ENCODE data around the gene LRMDA. TPM values are rescaled to one million over a fixed set of nuclear protein-coding genes. Genes with fewer than 3 reads are reported as not detected.
A peak's percentile ranks its signal among the peaks of the same experiment; 100 is the strongest.

Gene LRMDA
- total and polyA plus RNA-seq, 2 of the 8 experiments (the other 6 are each of a cell fraction or from before 2014, with no cell fraction given), result 0.86 to 2.8 TPM

- peaks cover 0 to 37% (median 15%) of the 10 kb centered on the region in 4 experiments; a peak in 6 of 7 replicates for H3K4me1 ChIP-seq (replicated peaks in 1 of 4; ENCODE audit: control insufficient read depth in 3 of 4, insufficient read depth in 4 of 4, low read length in 3 of 4)
- H2BK120ac ChIP-seq (replicated peaks; ENCODE audit: low read depth, low read length), result no peak overlapping the region
- peak overlapping the region; percentile 13; the same call in 1 of the 2 replicates for H2BK12ac ChIP-seq (ENCODE audit: low read depth, low read length)
- no peaks in the 10 kb centered on the region for H3K9me3 ChIP-seq (ENCODE audit: insufficient read depth in 2 of 2, low read depth in 1 of 2, low read length in 1 of 2)
- ChIA-PET CTCF (ENCODE audit: partially characterized antibody) (interaction anchor here (0.5 to 4.6 kb wide), 39 partner anchors 9 to 1203 kb away, joined by 3 to 25 read pairs (median 3); partner anchors contain the start of gene LRMDA), POLR2A (ENCODE audit: partially characterized antibody) (interaction anchor here (0.7 to 2.0 kb wide), 4 partner anchors 11 to 148 kb away, joined by 3 to 5 read pairs (median 4); no protein-coding TSS in a partner anchor)
- no peaks in the 10 kb centered on the region for H3K79me1 ChIP-seq (ENCODE audit: low read depth, low read length)
- H4K91ac ChIP-seq (replicated peaks; ENCODE audit: insufficient read length, low read length), result no peak overlapping the region
- peak overlapping the region; percentile 14 to 62 (median 52); a peak in 5 of 8 replicates for H3K4me3 ChIP-seq (ENCODE audit: extremely low read depth in 1 of 4, insufficient read depth in 2 of 4, low read depth in 3 of 4, low read length in 4 of 4)
- H3K14ac ChIP-seq (ENCODE audit: insufficient read length), result no peak overlapping the region
- peaks cover 5 to 13% of the 10 kb centered on the region in 2 experiments for H4K20me1 ChIP-seq (replicated peaks in 1 of 2; ENCODE audit: control insufficient read depth in 1 of 2, insufficient read depth in 2 of 2, low read length in 2 of 2)
- peak overlapping the region; percentile 67 to 96 for H3K4me2 ChIP-seq (ENCODE audit: insufficient read depth in 1 of 2, low read depth in 2 of 2, low read length in 2 of 2)
- 13% methylated on average over 21 of the region's 64 CpGs; no CpG with 5 or more reads in 1 of the 2 experiments for WGBS, 2 experiments (ENCODE audit: extremely low coverage in 1 of 2, insufficient coverage in 1 of 2, insufficient read length in 1 of 2, insufficient replicate concordance in 2 of 2, low coverage in 1 of 2, low lambda C conversion rate in 2 of 2, missing lambda C conversion rate in 1 of 2)
- peak overlapping the region; percentile 28; the same call in 1 of the 2 replicates for H4K8ac ChIP-seq (ENCODE audit: extremely low read depth, insufficient read depth, low read length)
- H3K18ac ChIP-seq (ENCODE audit: extremely low read depth, low read length), result no peak overlapping the region; the same call in 1 of the 2 replicates
- H3K23ac ChIP-seq (ENCODE audit: insufficient read length), result no peak overlapping the region
- no peak overlapping the region for H3K56ac ChIP-seq (replicated peaks; ENCODE audit: insufficient read length, low read depth, low read length)
- FAIRE-seq (no peak), DNase-seq (ENCODE audit: low read depth in 1 of 2, low spot score in 2 of 2) (peak in 1 of 2 experiments; percentile 90)
- no peak overlapping the region for H2BK5ac ChIP-seq (ENCODE audit: low read depth, low read length)
- H2AFZ ChIP-seq (ENCODE audit: low read length), result peak overlapping the region; percentile 48; the same call in 1 of the 2 replicates
- no peak overlapping the region for H3K4ac ChIP-seq (replicated peaks; ENCODE audit: insufficient read length, low read depth, low read length)
- H3K36me3 ChIP-seq (ENCODE audit: control insufficient read depth in 2 of 4, insufficient read depth in 4 of 4, low read length in 3 of 4), result peaks cover 0 to 5% (median 0%) of the 10 kb centered on the region in 4 experiments; a peak in 1 of 8 replicates
- H2BK15ac ChIP-seq (ENCODE audit: low read length), result peak overlapping the region; percentile 25; the same call in 1 of the 2 replicates
- H3K79me2 ChIP-seq (ENCODE audit: control insufficient read depth in 1 of 2, insufficient read depth in 2 of 2, low read length in 2 of 2), result no peaks in the 10 kb centered on the region
- no peak overlapping the region for H2AK5ac ChIP-seq (ENCODE audit: low read depth, low read length)
- no peak overlapping the region; a peak in 1 of 7 replicates for H3K9ac ChIP-seq (replicated peaks in 1 of 4; ENCODE audit: extremely low read depth in 1 of 4, low read depth in 3 of 4, low read length in 3 of 4)
- no peak overlapping the region for H3K27ac ChIP-seq (ENCODE audit: low read depth, low read length)
- H4K5ac ChIP-seq (ENCODE audit: insufficient read length, low read depth, low read length), result no peak overlapping the region
- peaks cover 63 to 93% (median 74%) of the 10 kb centered on the region in 4 experiments for H3K27me3 ChIP-seq (replicated peaks in 1 of 4; ENCODE audit: control insufficient read depth in 3 of 4, extremely low read depth in 1 of 4, insufficient read depth in 3 of 4, low read length in 3 of 4)
- no peak overlapping the region for H2BK20ac ChIP-seq (ENCODE audit: low read length)
- peaks cover 20% of the 10 kb centered on the region; the same call in 1 of the 2 replicates for H3K23me2 ChIP-seq (ENCODE audit: low read depth, low read length)
- no peak for TF ChIP-seq SP2 (IDR thresholded peaks at IDR 0.05; ENCODE audit: low read length)
- no peak for TF ChIP-seq SIRT6 (IDR thresholded peaks at IDR 0.05; ENCODE audit: low read length)
- TF ChIP-seq HDAC6 (IDR thresholded peaks at IDR 0.05; ENCODE audit: low read depth, low read length), result no peak
- TF ChIP-seq, protein P1, sequence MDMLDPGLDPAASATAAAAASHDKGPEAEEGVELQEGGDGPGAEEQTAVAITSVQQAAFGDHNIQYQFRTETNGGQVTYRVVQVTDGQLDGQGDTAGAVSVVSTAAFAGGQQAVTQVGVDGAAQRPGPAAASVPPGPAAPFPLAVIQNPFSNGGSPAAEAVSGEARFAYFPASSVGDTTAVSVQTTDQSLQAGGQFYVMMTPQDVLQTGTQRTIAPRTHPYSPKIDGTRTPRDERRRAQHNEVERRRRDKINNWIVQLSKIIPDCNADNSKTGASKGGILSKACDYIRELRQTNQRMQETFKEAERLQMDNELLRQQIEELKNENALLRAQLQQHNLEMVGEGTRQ (IDR thresholded peaks at IDR 0.05; ENCODE audit: low read length), result no peak
Observed at GRCh38 chr10:75395066-75395931, 36.1 kb upstream of the LRMDA start.
